ENCODE measurements around the gene EFL1. TPM values are rescaled to one million over a fixed set of nuclear protein-coding genes. Genes with fewer than 3 reads are reported as not detected.

Gene EFL1
- polyA plus RNA-seq, 1 experiment = 19.3 TPM

DNA sequence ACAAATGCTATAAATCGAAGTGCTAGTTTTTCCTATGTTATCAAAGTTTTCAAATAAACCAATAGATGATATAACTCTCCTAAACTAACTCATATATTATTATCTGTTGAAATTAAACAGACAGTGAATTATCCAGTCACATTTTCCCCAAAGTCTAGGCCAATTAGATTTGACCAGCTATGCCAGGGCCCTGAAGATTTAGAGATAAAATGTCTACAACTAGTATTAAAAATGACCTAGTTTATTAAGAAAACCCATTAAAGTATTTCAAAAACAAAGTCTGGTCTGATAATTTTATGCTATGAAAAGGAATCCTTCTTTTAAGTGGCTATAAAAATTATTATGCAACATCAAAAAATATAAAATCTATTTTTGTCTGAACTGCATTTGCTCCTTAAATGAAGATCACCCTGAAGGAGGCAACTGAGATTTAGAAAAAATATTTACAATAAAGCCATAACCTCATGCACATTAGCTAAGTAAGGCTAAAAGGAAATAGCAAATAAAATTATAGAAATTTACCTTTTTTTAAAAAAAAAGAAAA is 133.3 kb downstream of the EFL1 start:
- TF ChIP-seq, protein P1, sequence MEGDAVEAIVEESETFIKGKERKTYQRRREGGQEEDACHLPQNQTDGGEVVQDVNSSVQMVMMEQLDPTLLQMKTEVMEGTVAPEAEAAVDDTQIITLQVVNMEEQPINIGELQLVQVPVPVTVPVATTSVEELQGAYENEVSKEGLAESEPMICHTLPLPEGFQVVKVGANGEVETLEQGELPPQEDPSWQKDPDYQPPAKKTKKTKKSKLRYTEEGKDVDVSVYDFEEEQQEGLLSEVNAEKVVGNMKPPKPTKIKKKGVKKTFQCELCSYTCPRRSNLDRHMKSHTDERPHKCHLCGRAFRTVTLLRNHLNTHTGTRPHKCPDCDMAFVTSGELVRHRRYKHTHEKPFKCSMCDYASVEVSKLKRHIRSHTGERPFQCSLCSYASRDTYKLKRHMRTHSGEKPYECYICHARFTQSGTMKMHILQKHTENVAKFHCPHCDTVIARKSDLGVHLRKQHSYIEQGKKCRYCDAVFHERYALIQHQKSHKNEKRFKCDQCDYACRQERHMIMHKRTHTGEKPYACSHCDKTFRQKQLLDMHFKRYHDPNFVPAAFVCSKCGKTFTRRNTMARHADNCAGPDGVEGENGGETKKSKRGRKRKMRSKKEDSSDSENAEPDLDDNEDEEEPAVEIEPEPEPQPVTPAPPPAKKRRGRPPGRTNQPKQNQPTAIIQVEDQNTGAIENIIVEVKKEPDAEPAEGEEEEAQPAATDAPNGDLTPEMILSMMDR (IDR thresholded peaks at IDR 0.05; ENCODE audit: low read depth, low read length) = no peak
- no peak overlapping the region for H3K27ac ChIP-seq (ENCODE audit: low read depth, low read length)
- no peaks in the 10 kb centered on the region for H3K27me3 ChIP-seq (ENCODE audit: control insufficient read depth, insufficient read depth, low read length)
- no peak overlapping the region for H3K4me3 ChIP-seq (ENCODE audit: low read depth, low read length)
- no peaks in the 10 kb centered on the region for H3K9me3 ChIP-seq (ENCODE audit: control insufficient read depth, insufficient read depth, low read length)
- ChIA-PET POLR2A (no interaction called here), CTCF (interaction anchor here (0.6 to 2.7 kb wide), 4 partner anchors 11 to 773 kb away, joined by 3 to 24 read pairs (median 4); no protein-coding TSS in a partner anchor)
- DNase-seq (ENCODE audit: low read depth, low spot score) = no peak

DNA sequence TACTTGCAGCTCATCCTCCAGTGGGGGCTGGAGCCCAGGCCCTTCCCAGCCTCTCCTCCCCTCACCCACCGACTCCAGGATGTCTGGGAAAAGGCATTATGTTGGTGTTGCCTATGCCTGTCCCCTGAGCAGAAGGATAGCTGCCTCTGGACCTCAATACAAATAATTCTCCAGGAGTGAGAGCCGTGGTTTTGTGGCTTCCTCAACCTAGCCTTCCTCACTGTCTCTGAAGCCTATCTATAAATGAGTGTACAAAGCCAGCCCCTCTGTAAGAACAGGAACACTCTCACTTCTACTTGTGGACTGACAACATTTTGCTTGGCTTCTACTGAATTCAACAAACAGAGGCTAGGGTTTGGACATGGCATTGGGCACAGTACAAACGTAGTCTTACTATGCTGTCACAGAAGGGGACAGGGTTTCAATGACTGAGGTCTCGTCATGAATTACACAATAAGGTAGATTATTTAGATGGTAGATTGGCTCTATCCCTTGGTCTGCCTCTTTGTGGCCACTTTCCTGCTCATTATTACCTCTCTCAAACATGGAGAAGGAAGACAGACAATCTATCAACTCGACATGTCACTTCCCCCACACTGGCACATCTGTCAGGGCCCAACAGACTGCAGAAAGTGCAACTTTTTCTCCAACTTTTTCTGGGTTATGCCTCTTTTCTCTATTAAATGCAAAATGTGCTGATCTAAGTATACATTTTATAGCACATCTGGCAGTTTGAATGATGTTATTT is 134.0 kb downstream of the EFL1 start:
- ChIA-PET POLR2A (interaction anchor here (1.1 kb wide), 1 partner anchor 50 kb away, joined by 3 read pairs; no protein-coding TSS in a partner anchor), CTCF (interaction anchor here (0.7 to 2.3 kb wide), 2 partner anchors 12 to 189 kb away, joined by 4 to 10 read pairs; no protein-coding TSS in a partner anchor)
- Histone ChIP-seq H3K9me3 (ENCODE audit: control insufficient read depth, insufficient read depth, low read length) (no peaks in the 10 kb centered on the region), H3K27ac (ENCODE audit: low read depth, low read length) (peak overlapping the region; percentile 2), H3K4me3 (ENCODE audit: low read depth, low read length) (no peak overlapping the region), H3K27me3 (ENCODE audit: control insufficient read depth, insufficient read depth, low read length) (no peaks in the 10 kb centered on the region)
- no peak for DNase-seq (ENCODE audit: low read depth, low spot score)
- TF ChIP-seq, protein P1 (IDR thresholded peaks at IDR 0.05; ENCODE audit: low read depth, low read length) = no peak

DNA sequence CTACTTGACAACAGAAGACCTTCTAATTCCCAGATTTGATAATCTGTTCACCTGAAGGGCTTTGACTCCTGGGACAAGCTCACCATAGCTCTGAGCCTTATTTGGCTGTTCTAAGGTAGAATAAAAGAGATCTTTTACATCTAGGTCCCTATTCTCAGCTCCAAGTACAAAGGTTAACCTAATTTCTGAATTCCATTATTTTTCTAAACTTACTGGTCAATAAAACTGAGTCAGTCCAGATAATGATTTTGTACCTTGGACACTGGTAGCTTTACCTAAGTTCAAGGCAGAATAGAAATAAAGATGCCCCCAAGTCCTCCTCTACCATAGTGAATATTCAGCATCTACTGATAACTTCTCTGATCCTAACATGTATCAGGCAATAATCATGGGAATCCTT is 135.0 kb downstream of the EFL1 start:
- ChIA-PET POLR2A (interaction anchor here (0.6 to 1.1 kb wide), 2 partner anchors 51 to 485 kb away, joined by 3 read pairs; no protein-coding TSS in a partner anchor), CTCF (interaction anchor here (1.3 to 2.3 kb wide), 3 partner anchors 11 to 19 kb away, joined by 6 to 10 read pairs (median 9); no protein-coding TSS in a partner anchor)
- TF ChIP-seq, protein P1 (IDR thresholded peaks at IDR 0.05; ENCODE audit: low read depth, low read length) = no peak
- no peaks in the 10 kb centered on the region for H3K9me3 ChIP-seq (ENCODE audit: control insufficient read depth, insufficient read depth, low read length)
- H3K4me3 ChIP-seq (ENCODE audit: low read depth, low read length) = no peak overlapping the region
- no peak overlapping the region for H3K27ac ChIP-seq (ENCODE audit: low read depth, low read length)
- no peaks in the 10 kb centered on the region for H3K27me3 ChIP-seq (ENCODE audit: control insufficient read depth, insufficient read depth, low read length)
- no peak for DNase-seq (ENCODE audit: low read depth, low spot score)

DNA sequence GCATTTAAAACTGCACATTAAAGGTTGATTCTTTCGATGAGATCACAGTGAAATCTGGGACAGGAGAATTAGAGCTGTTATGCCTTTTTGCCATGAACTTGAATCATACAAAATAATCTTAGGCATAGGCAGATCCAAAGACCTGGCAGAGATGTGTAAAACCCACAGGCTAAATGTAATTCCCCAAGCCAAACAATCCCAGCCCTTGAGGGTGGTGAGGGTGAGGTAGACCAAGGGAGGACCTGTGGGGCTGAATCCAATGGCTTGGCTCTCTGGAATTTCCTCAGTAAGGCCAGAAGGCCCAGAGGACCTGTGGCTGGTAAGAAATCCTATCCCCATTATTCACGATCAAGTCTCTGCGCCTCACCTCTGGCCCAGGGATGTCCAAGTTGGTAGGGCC is 136.2 kb downstream of the EFL1 start:
- ChIA-PET CTCF (interaction anchor here (2.2 to 2.3 kb wide), 2 partner anchors 14 to 18 kb away, joined by 9 to 10 read pairs; no protein-coding TSS in a partner anchor), POLR2A (no interaction called here)
- Histone ChIP-seq H3K9me3 (ENCODE audit: control insufficient read depth, insufficient read depth, low read length) (no peaks in the 10 kb centered on the region), H3K27ac (ENCODE audit: low read depth, low read length) (peak overlapping the region; percentile 23), H3K4me3 (ENCODE audit: low read depth, low read length) (no peak overlapping the region), H3K27me3 (ENCODE audit: control insufficient read depth, insufficient read depth, low read length) (no peaks in the 10 kb centered on the region)
- no peak for DNase-seq (ENCODE audit: low read depth, low spot score)
- TF ChIP-seq, protein P1 (IDR thresholded peaks at IDR 0.05; ENCODE audit: low read depth, low read length) = no peak

Data from AG04450 (cell line).